GM12878 (cell line): Measurements from ENCODE around the gene IRAK3. TPM values are rescaled to one million over a fixed set of nuclear protein-coding genes. Genes with fewer than 3 reads are reported as not detected.

Source experiments
- ATAC-seq: fragments of 200-7000 bp; cut with Tn5 transposase; 3 replicates; pipeline ENCODE4 v1.9.1; 2020; ENCODE audit warnings: mild to moderate bottlenecking, moderate library complexity
- BruUV-seq: library from RNA; stranded (reverse); fragments of 400-500 nt; replicated peaks from 2 replicates; lab custom pipeline; 2021; lab: Mats Ljungman, UMichigan
- CTCF ChIA-PET: fragments of 300-600 bp; sonication (Branson Sonifier 250); formaldehyde crosslinking; extraction: SDS; loops from one replicate; lab custom pipeline; 2021; ENCODE audit warnings: inconsistent platforms; lab: Yijun Ruan, JAX
- POLR2A ChIA-PET: fragments of 350-600 bp; formaldehyde crosslinking; extraction: SDS; loops from one replicate; lab custom pipeline; 2021; ENCODE audit warnings: inconsistent platforms; lab: Charles Lee
- RAD21 ChIA-PET: fragments of 300-600 bp; sonication (Branson Sonifier 250); formaldehyde crosslinking; loops from one replicate; lab custom pipeline; 2023; ENCODE audit warnings: antibody characterized with exemption; ENCODE audit not compliant: unreplicated experiment; lab: Charles Lee
- SMC1A ChIA-PET: fragments of 300-600 bp; sonication (Branson Sonifier 250); formaldehyde crosslinking; loops from one replicate; lab custom pipeline; 2023; ENCODE audit not compliant: unreplicated experiment, uncharacterized antibody; lab: Charles Lee
- DNase-seq: peaks from one replicate; pipeline ENCODE4 v3.0.0-alpha.2; 2011; ENCODE audit warnings: low read depth, low spot score
- FAIRE-seq: peaks from 3 replicates; lab custom pipeline; 2011; peaks lifted over from hg19 to GRCh38; lab: Jason Lieb, UNC
- H2AFZ ChIP-seq: 2 replicates; pipeline ENCODE4 v1.6.0; 2011; ENCODE audit warnings: low read depth, low read length, control low read depth; ENCODE audit not compliant: control insufficient read depth
- H3K27ac ChIP-seq: 2 replicates; pipeline ENCODE4 v1.5.1; 2011; ENCODE audit warnings: control low read depth; ENCODE audit not compliant: control insufficient read depth, insufficient read depth
- H3K27me3 ChIP-seq, 2 experiments: replicated peaks in 1 of 2; 2 replicates each; pipeline versions ENCODE4 v1.6.0 to v1.6.1; 2011; ENCODE audit warnings: low read length in 1 of 2; ENCODE audit not compliant: control insufficient read depth in 2 of 2, insufficient read depth in 2 of 2
- H3K36me3 ChIP-seq, 2 experiments: 2 replicates each; pipeline ENCODE4 v1.5.1; 2011; ENCODE audit warnings: low read length in 1 of 2; ENCODE audit not compliant: control insufficient read depth in 2 of 2, insufficient read depth in 2 of 2
- H3K4me1 ChIP-seq: 2 replicates; pipeline ENCODE4 v1.6.1; 2011; ENCODE audit warnings: mild to moderate bottlenecking, low read length, moderate library complexity, mixed read lengths; ENCODE audit not compliant: control insufficient read depth, insufficient read depth
- H3K4me2 ChIP-seq: 2 replicates; pipeline ENCODE4 v1.6.0; 2011; ENCODE audit warnings: control low read depth; ENCODE audit not compliant: control insufficient read depth, insufficient read depth
- H3K4me3 ChIP-seq: fragments of 200-600 bp; sonication (generic); 2 replicates; pipeline ENCODE4 v1.5.1; 2016
- H3K79me2 ChIP-seq: 2 replicates; pipeline ENCODE4 v1.6.0; 2011; ENCODE audit warnings: low read length; ENCODE audit not compliant: control insufficient read depth, insufficient read depth
- H3K9ac ChIP-seq: 2 replicates; pipeline ENCODE4 v1.8.0; 2011; ENCODE audit warnings: low read length, control low read depth, mixed read lengths; ENCODE audit not compliant: control insufficient read depth, insufficient read depth
- H3K9me3 ChIP-seq: replicated peaks from 3 replicates; pipeline ENCODE4 v1.5.1; 2011; ENCODE audit warnings: mild to moderate bottlenecking, low read length; ENCODE audit not compliant: control insufficient read depth, insufficient read depth
- H4K20me1 ChIP-seq: 2 replicates; pipeline ENCODE4 v1.6.0; 2011; ENCODE audit not compliant: control insufficient read depth, insufficient read depth
- E2F4 ChIP-seq: IDR thresholded peaks from 2 replicates; pipeline ENCODE4 v1.6.1; 2012; ENCODE audit warnings: low read depth, low read length, improper control_type of control experiment
- EP300 ChIP-seq, 2 experiments: fragments of 150-350 bp in 1 of 2; IDR thresholded peaks; 2 replicates each; pipeline ENCODE4 v1.6.1; 2011 to 2012; ENCODE audit warnings: low read depth in 2 of 2, low read length in 2 of 2, borderline replicate concordance in 1 of 2, improper control_type of control experiment in 1 of 2, inconsistent platforms in 1 of 2; ENCODE audit not compliant: control insufficient read depth in 1 of 2
- EZH2 ChIP-seq: IDR thresholded peaks from 2 replicates; pipeline ENCODE4 v1.6.1; 2012; ENCODE audit warnings: low read depth, mild to moderate bottlenecking, control low read depth, inconsistent platforms, low read length, borderline replicate concordance; ENCODE audit not compliant: control insufficient read depth
- HCFC1 ChIP-seq: fragments of 150-350 bp; IDR thresholded peaks from 2 replicates; pipeline ENCODE4 v1.6.1; 2014; ENCODE audit warnings: low read length
- HDAC6 ChIP-seq: fragments of 200-600 bp; sonication (generic); IDR thresholded peaks from one replicate; pipeline ENCODE4 v1.8.0; 2017; ENCODE audit warnings: antibody characterized with exemption; ENCODE audit not compliant: unreplicated experiment
- HDGF ChIP-seq: fragments of 450-650 bp; IDR thresholded peaks from 2 replicates; pipeline ENCODE4 v1.6.1; 2016; ENCODE audit warnings: antibody characterized with exemption
- IKZF2 ChIP-seq, 2 experiments: fragments of 450-650 bp; IDR thresholded peaks; 2 replicates each; pipeline ENCODE4 v1.6.1; 2017; ENCODE audit warnings: mild to moderate bottlenecking in 2 of 2, moderate library complexity in 2 of 2
- IRF4 ChIP-seq: IDR thresholded peaks from 2 replicates; pipeline ENCODE4 v1.6.1; 2011; ENCODE audit warnings: low read depth, low read length
- NFYA ChIP-seq: IDR thresholded peaks from 2 replicates; pipeline ENCODE4 v1.6.1; 2011; ENCODE audit warnings: low read depth, mild to moderate bottlenecking, low read length, improper control_type of control experiment, borderline replicate concordance
- NR2C2 ChIP-seq: IDR thresholded peaks from 2 replicates; pipeline ENCODE4 v1.6.1; 2011; ENCODE audit warnings: borderline replicate concordance, low read depth; ENCODE audit not compliant: control insufficient read depth, insufficient read length
- POLR2A ChIP-seq: IDR thresholded peaks from 2 replicates; pipeline ENCODE4 v1.6.1; 2011; ENCODE audit warnings: low read depth, mild to moderate bottlenecking, low read length
- YY1 ChIP-seq: IDR thresholded peaks from 2 replicates; pipeline ENCODE4 v1.6.1; 2011; ENCODE audit warnings: low read depth, mild to moderate bottlenecking, low read length
- ZNF24 ChIP-seq: fragments of 450-650 bp; IDR thresholded peaks from 2 replicates; pipeline ENCODE4 v1.6.1; 2017; ENCODE audit warnings: antibody characterized with exemption, mild to moderate bottlenecking
- WGBS: methylation state at CpG from one replicate; pipeline ENCODE4 v1.1.6; 2016; ENCODE audit warnings: low lambda C conversion rate; ENCODE audit not compliant: insufficient replicate concordance, insufficient coverage; ENCODE audit errors: missing lambda C conversion rate; 5-methylcytosine and 5-hydroxymethylcytosine counted together
- in situ Hi-C: fragments of 300-500 bp; cut with MboI; formaldehyde crosslinking; loops from 9 replicates; pipeline ENCODE4 v1.14.3; 2018; ENCODE audit warnings: mixed read lengths
- intact Hi-C: fragments of 100-400 bp; cut with micrococcal nuclease; formaldehyde crosslinking; loops from one replicate; pipeline ENCODE4 v1.14.2; 2022; ENCODE audit not compliant: unreplicated experiment
- polyA plus RNA-seq, 11 experiments: library from polyadenylated mRNA; depleted of rRNA in 4 of 11; unstranded in 6 of 11; stranded (reverse) in 5 of 11; fragments of >200 nt; fragmentation: Nextera tagmentation in 4 of 11; fragmentation: Illumina TruSeq in 1 of 11; extraction: Ambion mirVana in 4 of 11; extraction: Trizol in 1 of 11; gene quantifications; 1 replicate in 1 of 11; 2 replicates in 10 of 11; pipeline versions ENCODE4 v1.2.1 to v1.2.3, GENCODE V29; 2011 to 2016; ENCODE audit warnings: inconsistent platforms in 2 of 11, missing spikeins in 2 of 11, low read depth in 1 of 11
- total RNA-seq, 4 experiments: library from RNA; depleted of rRNA in 3 of 4; stranded (reverse); fragments of >200 nt in 3 of 4; fragmentation: Illumina TruSeq in 1 of 4; extraction: Trizol in 1 of 4; gene quantifications; 2 replicates each; pipeline versions ENCODE4 v1.2.1 to v1.2.3, GENCODE V29; 2013 to 2021

Gene IRAK3
- total and polyA plus RNA-seq, 10 of the 15 experiments (the other 5 are each of a cell fraction or from before 2014, with no cell fraction given): 1.4 to 14.1 (median 5.4) TPM

DNA sequence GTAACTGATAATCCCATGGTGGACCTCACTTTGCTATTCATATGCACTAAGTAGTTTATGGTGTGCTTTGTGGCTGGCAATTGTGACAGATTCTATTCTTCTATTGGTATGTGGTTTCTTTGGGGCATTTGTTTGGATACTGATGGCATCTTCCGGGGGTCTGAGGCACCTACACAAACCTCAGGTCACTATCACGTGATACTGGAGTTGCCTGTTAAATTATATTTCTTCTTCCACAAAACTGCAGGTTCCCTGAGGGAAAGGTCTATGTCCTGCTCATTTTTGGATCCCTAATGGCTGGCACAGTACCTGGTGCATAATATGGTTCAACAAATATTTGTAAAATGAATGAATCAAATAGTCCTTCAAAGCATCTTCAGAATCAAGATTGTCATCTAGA lies 63.8 kb downstream of the IRAK3 start:
- H3K79me2 ChIP-seq: no peaks in the 10 kb centered on the region

More for the DNA sequence above, 63.8 kb downstream of the IRAK3 start:
- SMC1A ChIA-PET: no interaction called here
- H3K4me1 ChIP-seq: no peaks in the 10 kb centered on the region
- no peak overlapping the region for H3K27ac ChIP-seq
- WGBS: 24% methylated on average over 2 of the region's 2 CpGs
- no peak overlapping the region for H3K9ac ChIP-seq
- no peak overlapping the region for H3K4me3 ChIP-seq
- ATAC-seq (no peak), DNase-seq (no peak), FAIRE-seq (no peak)
- no peaks in the 10 kb centered on the region for H4K20me1 ChIP-seq
- intact Hi-C loops: no loop called here
- no peaks in the 10 kb centered on the region for H3K27me3 ChIP-seq
- CTCF ChIA-PET: interaction anchor here (0.8 to 2.0 kb wide), 3 partner anchors 11 to 56 kb away, joined by 3 to 5 read pairs (median 3); no protein-coding TSS in a partner anchor
- no peak overlapping the region for H3K4me2 ChIP-seq
- in situ Hi-C loops: no loop called here
- no peaks in the 10 kb centered on the region for H3K36me3 ChIP-seq
- H3K9me3 ChIP-seq: no peaks in the 10 kb centered on the region
- no peak overlapping the region for H2AFZ ChIP-seq
- POLR2A ChIA-PET: no interaction called here
- no TSS peak for BruUV-seq
- RAD21 ChIA-PET: no interaction called here
- TF ChIP-seq IKZF2 (IDR thresholded peaks at IDR 0.05) (no peak), YY1 (no peak), HDGF (no peak), IRF4 (no peak), ZNF24 (no peak), NR2C2 (no peak), HDAC6 (no peak), EZH2 (no peak), NFYA (no peak), E2F4 (no peak), HCFC1 (no peak), POLR2A (no peak), EP300 (IDR thresholded peaks at IDR 0.05; ENCODE audit: borderline replicate concordance in 1 of 2, control insufficient read depth in 1 of 2, low read depth in 2 of 2, low read length in 2 of 2) (no peak)
